IPS DF 19.7 (cell line): ENCODE results near the gene NUP93.

Experiments
- DNase-seq: peaks from one replicate; pipeline ENCODE4 v3.0.0-alpha.2; 2013; ENCODE audit warnings: low read depth, low spot score

NUP93 gene

DNA sequence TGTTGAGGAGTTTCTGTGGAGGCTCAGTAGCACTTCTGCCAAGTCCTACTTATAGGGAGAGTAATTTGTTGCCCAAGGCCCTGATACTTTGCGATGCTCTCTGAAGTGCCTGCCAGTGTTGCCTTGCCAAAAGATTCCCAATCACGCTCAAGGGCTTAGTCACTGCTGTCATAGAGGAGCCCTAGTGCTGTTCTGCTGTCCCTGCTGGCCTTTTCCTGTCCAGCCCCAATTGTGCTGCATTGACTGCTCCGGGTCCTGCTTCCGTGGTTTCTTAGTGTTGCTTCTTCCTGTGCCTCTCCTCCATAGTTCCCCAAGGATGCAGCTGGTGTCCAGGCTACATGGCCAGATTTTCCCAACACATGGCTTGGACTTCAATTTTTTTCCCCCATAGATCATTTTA is 13.9 kb downstream of the NUP93 start:
- DNase-seq: no peak

DNA sequence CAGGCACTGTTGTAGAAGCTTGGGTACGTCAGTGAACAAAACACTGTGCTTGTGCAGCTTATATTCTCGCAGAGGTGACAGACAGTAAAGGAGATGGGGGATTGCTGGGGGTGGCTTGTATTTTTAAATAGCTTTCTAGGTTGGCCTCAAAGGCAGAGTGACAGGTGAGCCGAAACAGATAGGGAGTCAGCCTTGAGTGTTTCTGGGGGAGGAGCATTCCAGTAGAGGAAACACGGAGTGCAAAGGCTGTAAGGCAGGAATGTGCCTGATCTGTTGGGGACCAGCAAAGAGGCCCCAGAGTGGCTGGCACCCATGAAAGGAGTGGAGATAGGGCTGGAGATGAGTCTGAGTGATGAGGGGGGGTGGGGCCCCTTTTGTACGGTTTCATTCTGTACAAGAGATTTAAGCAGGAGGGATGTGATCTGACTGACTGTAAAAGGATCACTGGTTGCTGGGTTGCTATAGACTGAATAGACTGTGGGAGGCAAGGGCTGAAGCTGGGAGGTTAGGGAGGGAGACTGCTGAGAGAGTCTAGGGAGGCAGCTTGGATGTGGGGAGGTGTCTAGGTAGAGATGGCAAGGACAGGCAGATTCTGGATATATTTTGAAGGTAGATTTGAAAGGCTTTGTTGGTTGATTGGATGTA is 15.2 kb downstream of the NUP93 start:
- DNase-seq: no peak

DNA sequence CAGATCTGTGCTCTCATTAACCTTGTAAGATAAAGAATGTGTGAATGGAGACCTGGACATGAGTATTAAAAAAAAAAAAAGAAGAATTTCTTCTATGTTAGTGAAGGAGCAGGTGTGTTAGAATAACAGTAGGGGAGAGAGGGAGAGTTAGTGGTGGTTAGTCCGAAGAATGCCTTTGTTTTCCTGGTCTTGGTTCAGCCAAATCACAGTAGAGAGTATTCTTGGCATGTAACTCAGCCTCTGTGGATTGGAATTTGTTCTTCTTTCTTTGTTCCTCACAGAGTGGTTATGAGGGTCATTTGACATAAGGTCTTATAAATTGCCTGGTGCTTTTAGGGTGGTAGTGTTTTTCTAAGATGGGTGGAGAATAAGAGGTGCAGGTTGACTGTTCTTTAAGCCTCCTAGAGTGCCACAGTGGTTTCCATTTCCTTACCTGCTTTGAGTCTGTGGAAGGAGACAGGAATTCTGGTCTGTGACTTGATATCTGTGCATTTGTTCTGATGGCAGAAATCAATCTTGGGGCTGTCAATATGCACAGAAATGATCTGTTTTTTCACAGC is 17.6 kb downstream of the NUP93 start:
- no peak for DNase-seq

DNA sequence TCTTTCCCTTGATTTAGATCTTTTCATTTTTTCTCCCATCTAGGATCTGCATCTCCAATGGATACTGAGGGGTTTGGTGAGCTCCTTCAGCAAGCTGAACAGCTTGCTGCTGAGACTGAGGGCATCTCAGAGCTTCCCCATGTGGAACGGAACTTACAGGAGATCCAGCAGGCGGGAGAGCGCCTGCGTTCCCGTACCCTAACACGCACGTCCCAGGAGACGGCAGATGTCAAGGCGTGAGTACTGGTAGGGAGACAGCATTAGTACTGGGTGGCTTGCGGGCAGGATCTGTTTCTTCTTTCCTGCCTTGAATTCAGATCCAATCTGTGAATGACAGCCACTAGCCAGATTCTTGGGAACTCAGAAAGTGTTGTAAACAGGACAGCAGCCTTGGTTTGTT is 18.3 kb downstream of the NUP93 start:
- no peak for DNase-seq

DNA sequence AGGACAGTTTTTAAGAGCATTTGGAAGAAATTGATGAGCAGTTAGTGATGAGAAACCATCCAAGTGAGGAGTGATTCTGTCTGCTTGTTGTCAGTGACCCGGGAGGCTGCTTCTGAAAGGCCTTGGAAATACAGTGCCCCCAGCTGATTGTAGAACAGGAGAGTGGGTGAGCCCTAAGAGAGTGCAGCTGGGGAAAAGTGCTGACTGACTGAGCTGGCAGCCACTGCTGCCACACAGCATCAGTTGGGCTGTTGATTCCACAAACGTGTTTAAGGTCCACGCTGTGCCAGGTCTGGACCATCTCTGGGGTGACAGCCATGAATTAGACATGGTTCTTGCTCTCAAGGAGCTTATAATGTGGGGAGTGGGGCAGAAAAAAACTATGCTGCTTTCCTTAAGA is 18.9 kb downstream of the NUP93 start:
- no peak for DNase-seq

DNA sequence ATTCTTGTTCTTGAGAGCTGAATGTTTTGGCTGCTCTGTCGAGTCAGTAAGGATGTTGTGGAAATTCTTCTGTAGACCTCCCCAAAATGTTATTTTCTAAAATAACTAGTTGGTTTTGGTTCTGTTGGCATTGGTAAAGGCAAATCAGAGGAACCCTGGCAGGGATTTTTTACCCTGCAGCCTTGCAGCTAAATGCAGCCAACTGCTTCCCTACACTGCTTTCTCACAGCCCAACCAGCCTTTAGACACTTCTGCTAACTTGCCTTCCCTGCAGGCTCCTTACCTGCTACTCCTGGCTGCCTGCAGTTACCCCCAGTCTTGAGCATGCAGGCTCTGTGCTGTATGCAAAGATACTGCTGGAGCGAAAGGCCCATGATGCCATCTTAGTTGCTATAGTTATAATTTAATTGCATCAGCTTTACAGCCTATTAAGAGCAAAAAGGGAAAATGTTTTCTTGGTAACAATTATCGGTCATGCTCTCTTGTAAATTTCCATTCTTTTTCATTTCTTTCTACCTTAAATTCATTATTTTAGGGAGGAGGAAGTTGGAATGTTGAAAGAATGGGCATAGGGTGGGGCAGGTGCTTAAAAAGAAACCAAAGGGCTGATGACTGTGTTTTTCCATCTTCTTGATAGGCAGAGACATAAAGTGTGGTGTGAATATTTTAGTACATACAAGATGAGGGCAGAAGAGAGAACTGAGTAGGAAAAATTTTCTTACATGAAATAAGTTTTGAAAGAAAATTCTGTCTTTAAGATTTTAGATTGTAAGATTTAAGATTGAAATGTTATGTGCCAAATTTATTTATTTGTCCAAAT is 20.0 kb downstream of the NUP93 start:
- no peak for DNase-seq

DNA sequence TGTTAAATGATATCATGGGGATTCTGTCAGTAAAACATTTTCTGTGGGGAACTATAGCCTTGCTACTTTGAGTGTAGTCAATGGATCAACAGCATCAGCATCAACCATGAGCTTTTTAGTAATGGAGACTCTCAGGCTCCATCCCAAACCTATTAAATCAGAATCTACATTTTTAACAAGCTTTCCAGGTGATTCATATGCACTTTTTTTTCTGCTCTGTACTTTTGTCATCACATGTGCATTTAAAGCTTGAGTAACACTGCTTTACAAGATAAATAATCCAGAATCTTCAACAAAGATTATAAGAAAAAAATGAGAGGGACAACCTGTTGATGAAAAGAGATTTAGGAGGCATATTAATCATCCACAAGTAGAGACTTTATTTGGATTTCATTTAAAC is 23.5 kb downstream of the NUP93 start:
- DNase-seq: no peak

DNA sequence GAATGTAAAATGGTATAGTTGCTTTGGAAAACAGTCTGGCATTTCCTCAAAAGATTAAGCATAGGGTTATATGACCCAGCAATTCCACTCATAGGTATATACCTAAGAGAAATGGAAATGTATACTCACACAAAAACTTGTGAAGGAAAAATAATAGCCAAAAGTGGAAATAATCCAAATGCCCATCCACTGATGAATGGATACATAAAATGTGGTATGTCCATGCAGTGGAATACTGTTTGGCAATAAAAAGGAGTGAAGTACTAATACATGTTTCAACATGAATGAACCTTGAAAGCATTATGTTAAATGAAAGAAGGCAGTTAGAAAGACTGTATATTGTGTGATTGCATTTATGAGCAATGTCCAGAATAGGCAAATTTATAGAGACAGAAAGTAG is 25.1 kb downstream of the NUP93 start:
- no peak for DNase-seq

DNA sequence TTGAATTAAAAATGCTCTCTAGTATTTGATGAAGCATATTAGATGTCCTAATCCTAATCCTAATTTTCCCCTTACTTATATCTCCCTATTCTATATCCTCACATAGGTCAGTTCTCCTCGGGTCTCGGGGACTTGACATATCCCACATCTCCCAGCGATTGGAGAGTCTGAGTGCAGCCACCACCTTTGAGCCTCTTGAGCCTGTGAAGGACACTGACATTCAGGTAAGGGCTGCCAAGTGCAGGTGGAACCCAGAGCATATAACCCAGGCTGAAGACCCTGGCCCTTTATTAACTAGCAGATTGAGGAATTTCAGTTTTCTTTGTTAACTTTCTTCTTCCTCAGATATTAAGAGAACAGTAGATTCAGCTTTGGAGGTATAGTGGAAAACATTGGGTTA is 28.5 kb downstream of the NUP93 start:
- no peak for DNase-seq

DNA sequence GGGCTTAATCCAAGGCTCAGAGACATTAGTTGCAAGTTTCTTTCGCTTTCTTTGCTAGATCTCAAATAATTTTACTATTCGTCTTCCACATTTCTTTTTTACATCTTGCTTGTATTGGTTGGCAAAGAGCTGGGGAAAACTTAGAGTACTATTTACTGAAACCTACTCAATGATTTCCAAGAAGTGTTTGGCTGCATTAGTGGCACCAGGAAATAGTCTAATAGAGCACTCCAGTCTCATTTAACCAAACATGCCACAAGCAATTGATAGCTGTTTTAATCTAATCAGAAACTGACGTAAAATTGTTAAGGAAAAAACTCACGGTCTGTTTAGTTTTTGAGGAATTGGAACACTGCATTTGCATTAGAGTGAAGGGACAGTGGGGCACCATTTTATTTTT is 29.0 kb downstream of the NUP93 start:
- no peak for DNase-seq

DNA sequence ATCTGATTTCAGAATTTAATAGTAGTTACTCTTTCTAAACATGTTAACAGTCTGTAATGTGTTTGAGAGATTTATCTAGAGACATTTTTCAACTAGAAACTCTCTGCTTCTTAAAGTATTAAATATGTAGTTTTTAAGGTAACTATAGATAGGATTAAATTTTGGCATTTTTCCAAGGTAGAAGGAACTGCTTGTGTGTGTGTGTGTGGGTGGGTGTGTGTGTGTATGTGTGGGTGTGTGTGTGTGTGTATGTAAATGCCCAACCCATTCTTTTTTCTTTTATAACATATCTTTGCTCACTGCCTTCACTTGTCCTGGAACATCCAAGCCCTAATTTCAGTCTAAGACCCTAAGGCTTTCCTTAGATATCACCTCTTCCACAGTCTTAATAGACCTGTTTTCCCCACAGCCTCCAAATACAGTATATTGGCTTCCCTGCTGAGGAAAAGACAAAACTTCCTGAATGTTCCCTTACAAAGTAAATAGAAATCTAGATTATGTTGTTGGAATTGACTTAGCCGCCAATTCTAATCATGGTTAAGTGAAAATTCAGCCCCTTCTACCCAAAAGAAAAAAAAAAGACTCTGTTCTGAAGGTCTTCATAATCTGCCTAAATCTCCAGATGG is 33.5 kb downstream of the NUP93 start:
- DNase-seq: no peak

DNA sequence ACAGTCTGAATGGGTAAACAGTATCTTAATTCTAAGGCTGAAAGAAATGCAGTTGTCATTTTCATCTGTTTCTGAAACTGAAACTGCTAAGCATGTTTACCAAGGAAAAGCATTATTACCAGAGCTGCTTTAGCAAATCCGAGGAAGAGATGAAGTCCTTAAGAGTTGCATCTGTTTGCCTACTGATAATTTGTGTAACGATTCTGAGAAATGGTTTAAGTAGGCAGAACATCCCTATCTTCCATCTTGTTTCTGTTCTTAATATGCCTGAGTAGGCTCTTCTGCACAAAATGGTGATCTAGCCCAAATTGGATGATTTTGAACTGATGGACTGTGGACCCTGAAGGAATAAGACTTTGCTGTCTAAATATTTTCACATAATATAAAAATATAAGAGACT is 34.9 kb downstream of the NUP93 start:
- no peak for DNase-seq

DNA sequence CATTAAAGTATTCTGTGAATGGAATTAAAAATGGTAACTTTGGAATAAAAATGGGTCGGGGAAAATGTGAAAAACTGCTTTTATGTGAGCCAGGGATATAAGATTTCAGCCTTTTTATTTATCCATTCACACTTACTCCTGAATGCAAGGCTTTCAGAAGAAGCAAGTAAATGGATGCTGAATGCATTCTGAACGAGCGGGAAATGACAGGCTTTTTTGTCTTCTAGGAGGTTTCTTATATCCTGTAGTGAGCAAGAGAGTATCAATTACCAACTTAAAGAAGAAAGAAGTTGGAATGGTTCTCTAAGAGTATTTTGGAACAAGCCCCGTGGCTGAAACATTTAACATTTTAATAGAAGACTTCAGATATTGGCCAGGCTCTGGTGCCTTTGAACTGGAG is 36.0 kb downstream of the NUP93 start:
- DNase-seq: no peak

DNA sequence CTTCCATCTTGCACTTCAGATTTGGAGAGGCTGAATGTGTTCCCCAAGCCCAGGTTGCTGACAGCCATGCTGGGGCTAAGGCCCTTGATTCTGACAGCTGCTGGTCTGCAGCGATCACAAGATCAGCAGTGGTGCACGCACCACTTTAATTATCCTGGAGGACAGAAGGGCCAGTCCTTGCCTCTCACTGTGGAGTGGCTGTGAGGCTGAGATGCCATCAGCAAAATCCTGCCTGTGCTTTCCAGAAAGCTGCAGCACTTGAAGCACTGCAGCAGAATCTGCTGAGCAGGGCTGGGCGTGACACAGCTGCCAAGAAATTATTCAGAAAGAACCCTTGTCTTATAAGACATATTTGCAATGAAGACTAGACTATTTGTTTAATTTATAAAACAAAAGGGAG is 37.1 kb downstream of the NUP93 start:
- no peak for DNase-seq

DNA sequence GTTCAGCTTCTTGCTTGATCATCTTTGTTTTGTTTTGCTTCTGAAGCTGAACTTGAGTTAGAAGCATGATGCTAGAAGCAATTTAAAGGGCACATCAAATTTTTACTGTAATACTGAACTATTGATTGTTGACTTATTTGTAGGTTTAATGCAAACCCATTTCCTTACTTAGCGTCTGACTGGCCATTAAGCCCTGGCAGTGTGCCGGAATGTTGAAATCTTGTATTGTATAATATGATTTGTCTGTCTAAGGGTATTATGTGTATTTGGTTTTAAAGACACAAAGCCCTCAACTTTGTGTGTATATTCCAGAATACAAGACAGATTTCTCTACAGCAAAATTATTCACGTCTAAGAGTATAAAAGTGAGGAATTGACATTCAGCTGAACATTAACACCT is 39.7 kb downstream of the NUP93 start:
- no peak for DNase-seq

DNA sequence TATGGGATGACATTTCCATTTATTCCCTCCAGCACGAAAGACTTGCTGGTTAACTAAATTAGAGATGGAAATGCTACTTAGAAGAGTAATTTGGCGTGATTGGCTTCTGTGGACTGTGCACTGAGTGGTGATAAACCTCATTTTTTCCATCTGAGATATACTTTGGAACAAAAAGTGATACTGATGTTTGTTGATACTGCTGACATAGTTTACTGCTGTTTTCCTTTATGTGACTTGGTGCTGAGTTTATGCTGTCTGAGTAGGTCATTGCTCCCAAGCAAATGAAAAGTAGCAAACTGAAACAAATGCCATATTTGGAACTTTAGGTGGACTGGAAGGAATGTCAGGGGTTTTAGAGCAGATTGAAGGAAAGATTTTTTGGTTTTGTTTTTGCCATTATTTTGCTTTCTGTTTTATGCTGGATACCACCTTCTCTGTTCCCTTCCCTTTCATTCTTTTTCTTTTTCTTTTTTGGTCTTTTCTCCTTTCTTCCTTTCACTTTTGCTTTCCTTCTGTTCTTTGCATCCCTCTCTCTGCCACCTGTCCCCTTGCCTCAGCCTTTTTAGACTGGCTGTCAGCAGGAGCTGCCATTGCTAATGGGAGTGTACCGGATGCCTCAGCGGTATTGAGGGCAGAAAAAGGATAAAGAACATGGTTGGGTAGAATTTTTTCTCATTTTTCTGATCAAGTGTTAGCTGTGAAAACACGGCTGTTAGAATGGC is 41.8 kb downstream of the NUP93 start:
- no peak for DNase-seq

DNA sequence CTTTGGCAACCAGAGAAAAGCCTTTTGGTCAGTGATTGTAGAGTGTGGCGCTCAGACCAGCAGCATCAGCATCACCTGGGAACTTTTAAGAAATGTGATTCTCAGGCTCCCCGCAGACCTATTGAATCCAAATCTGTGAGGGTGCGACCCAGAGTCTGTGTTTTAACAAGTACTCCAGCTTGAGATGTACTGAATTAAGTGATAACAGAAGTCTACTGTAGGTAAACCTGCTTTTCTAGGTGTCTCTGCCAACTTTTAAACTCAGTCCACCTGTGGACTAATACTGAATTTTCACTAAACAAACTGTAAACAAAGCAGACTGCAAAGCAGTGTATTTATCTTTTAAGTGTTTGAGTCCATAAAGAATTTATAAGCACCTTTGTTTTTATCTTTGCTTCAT is 43.6 kb downstream of the NUP93 start:
- DNase-seq: no peak

DNA sequence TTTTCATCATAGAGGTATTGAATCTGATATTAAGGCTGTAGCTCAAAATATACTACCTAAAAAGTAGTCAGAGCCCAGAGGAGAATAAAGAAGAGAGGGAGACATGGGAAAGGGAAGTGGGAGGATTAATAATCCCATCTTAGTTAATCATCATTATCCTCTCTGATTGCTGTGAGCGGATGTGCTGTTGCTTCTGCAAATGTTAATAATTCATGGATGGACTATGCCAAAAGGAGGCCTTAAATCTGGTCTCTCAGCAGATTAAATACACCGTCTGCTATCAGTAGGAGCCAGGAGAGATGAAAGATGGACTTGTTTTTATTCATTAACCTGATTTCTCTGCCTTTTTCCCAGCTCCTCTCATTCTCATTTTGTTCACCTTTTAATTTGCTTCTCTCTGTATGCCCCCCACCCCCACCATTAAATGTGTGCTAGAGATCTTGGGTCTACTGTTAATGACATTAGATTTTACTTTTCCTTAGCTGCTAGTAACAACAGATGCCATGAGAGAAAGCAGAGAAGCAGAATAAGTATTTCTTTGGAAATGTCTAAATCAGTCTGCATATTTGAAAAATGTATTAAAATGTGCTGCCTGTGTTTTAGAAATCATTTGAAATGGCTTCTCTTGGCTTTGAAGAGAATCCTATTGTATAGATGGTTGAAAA is 44.2 kb downstream of the NUP93 start:
- DNase-seq: no peak

DNA sequence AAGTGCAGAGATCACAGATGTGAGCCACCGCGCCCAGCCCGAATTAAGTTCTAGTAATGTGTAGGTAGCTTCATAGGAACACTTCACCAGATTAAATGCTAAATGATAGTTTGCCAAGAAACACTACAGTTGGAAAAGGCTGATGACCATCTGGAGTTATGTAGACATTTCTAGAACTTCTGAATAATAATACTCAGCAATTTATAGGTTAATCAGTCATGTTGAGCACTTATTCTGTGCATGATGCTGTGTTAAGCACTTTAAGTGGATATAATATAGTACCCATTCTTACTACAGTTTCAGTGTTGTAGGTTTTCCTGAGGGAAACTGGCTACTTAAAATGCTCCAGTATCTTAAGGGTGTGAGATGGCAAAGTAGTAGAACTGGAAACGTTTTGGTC is 45.2 kb downstream of the NUP93 start:
- no peak for DNase-seq

DNA sequence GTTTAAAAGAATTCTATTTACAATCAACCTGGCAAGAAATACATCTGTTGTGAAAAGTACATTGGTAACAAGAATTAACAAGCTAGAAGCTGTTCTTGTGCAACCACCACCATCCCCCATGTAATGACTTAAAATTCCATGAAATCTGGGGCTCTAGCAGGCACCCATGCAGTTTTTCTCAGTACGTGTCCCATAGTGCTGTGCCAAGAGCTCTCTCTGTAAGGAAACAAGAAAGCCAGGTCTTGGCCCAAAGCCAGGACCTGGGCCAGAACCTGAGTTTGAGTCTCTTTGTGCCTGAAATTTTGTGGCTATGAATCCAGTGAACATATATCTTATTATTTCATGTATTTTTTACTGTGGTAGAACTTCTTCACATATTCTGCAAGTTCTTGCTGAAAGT is 46.6 kb downstream of the NUP93 start:
- no peak for DNase-seq

DNA sequence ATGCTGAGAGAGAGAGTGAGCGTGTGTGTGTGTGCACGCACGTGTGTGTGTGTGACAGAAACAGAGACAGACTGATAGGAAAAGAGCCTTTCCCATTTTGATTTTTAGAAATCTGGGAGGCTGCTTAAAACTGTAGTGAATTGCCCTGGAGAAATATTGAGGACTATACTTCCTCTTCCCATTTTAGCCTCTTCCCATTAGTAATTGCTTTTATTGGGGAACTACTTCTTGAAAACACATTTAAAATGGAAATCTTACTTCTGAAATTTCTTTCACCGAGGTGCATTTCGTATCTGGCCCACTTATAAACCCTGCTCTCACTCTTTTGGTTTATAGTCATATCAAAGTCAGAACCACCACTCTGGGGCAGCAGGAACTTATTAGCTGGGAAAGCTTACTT is 47.1 kb downstream of the NUP93 start:
- DNase-seq: no peak

DNA sequence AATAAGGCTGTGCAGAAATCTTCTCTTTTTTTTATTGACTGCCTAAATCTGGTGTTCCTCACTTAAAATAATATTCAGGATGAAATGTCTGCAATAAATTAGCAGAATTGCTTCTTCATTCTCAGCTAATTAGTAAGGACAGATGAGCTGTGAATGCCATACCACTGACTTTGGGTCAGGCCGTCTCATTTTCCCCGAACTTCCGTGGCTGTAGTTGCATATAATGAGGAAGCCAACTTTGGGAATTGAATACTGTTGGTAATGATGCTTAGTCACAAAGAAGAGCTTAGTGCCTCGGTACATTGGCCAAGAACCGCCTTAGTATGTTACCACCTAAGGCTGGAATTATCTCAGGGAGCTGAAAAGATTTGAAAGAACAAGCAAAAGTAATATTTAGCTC is 47.6 kb downstream of the NUP93 start:
- no peak for DNase-seq
